HL-60 (cell line): ENCODE data around the gene MAP3K5.
"Not testable (repeated sequence)": the region's sequence is repeated elsewhere in the genome, so short reads cannot be mapped to it uniquely, and the experiment has no call there.

Experiments used
- DNase-seq, 2 experiments: peaks; one replicate each; pipeline ENCODE4 v3.0.0-alpha.2; 2010 to 2020; ENCODE audit warnings: low read depth in 1 of 2, low spot score in 1 of 2
- H3K27ac ChIP-seq: fragments of 250-450 bp; sonication (Bioruptor Pico); replicated peaks from 2 replicates; pipeline ENCODE4 v1.5.1; 2020; ENCODE audit warnings: mild to moderate bottlenecking, moderate library complexity
- H3K27me3 ChIP-seq: fragments of 250-450 bp; sonication (Bioruptor Pico); 2 replicates; pipeline ENCODE4 v1.5.1; 2021; ENCODE audit warnings: mild to moderate bottlenecking, moderate library complexity; ENCODE audit not compliant: insufficient read depth, poor library complexity, severe bottlenecking
- H3K4me3 ChIP-seq: replicated peaks from 2 replicates; pipeline ENCODE4 v1.5.1; 2011; ENCODE audit warnings: mild to moderate bottlenecking, control low read depth, low read length; ENCODE audit not compliant: insufficient read depth
- GABPA ChIP-seq: IDR thresholded peaks from 2 replicates; pipeline ENCODE4 v1.6.1; 2012; ENCODE audit warnings: low read depth
- POLR2AphosphoS5 ChIP-seq: IDR thresholded peaks from 2 replicates; pipeline ENCODE4 v1.6.1; 2012; ENCODE audit warnings: low read depth
- SPI1 ChIP-seq: IDR thresholded peaks from 2 replicates; pipeline ENCODE4 v1.6.1; 2012; ENCODE audit warnings: low read depth, mild to moderate bottlenecking, borderline replicate concordance
- TF ChIP-seq, protein P1 (sequence below): IDR thresholded peaks from one replicate; pipeline ENCODE4 v1.5.1; 2011; ENCODE audit warnings: low read length, control low read depth, inconsistent platforms; ENCODE audit not compliant: insufficient read depth
- TF ChIP-seq, protein P2 (sequence below): IDR thresholded peaks from 2 replicates; pipeline ENCODE4 v1.6.1; 2012; ENCODE audit warnings: low read depth; ENCODE audit not compliant: insufficient replicate concordance

MAP3K5 gene

DNA sequence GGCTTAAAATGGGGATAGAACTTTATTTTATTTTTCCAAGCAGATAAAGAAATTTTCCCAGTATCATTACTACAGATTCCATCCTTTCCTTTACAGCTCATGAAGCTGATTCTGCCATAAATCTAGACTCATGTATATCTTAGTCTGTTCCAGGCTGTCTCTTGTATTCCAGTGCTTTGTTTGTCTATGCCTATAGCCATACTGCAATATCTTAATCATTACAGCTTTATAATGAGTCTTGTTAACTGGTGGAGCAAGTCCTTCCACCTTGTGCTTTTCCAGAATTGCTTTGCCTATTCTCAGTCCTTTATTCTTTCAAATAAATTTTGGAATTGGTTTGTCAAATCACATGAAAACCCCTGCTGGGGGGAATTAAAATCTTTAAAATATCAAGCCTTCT, 99.2 kb downstream of the MAP3K5 start:
- DNase-seq: no peak

DNA sequence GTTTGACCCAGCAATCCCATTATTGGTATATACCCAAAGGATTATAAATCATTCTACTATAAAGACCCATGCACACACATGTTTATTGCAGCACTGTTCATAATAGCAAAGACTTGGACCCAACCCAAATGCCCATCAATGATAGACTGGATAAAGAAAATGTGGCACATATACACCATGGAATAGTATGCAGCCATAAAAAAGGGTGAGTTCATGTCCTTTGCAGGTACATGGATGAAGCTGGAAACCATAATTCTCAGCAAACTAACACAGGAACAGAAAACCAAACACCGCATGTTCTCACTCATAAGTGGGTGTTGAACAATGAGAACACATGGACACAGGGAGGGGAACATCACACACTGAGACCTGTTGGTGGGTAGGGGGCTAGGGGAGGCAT, 104.4 kb downstream of the MAP3K5 start:
- H3K27ac ChIP-seq, DNase-seq: not testable (repeated sequence)

More for the DNA sequence above, 99.2 kb downstream of the MAP3K5 start:
- Histone ChIP-seq H3K27me3 (no peaks in the 10 kb centered on the region), H3K4me3 (no peak overlapping the region), H3K27ac (no peak overlapping the region)
- TF ChIP-seq GABPA (no peak), SPI1 (no peak), POLR2AphosphoS5 (no peak)
- TF ChIP-seq, protein P1, sequence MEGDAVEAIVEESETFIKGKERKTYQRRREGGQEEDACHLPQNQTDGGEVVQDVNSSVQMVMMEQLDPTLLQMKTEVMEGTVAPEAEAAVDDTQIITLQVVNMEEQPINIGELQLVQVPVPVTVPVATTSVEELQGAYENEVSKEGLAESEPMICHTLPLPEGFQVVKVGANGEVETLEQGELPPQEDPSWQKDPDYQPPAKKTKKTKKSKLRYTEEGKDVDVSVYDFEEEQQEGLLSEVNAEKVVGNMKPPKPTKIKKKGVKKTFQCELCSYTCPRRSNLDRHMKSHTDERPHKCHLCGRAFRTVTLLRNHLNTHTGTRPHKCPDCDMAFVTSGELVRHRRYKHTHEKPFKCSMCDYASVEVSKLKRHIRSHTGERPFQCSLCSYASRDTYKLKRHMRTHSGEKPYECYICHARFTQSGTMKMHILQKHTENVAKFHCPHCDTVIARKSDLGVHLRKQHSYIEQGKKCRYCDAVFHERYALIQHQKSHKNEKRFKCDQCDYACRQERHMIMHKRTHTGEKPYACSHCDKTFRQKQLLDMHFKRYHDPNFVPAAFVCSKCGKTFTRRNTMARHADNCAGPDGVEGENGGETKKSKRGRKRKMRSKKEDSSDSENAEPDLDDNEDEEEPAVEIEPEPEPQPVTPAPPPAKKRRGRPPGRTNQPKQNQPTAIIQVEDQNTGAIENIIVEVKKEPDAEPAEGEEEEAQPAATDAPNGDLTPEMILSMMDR: no peak
- TF ChIP-seq, protein P2, sequence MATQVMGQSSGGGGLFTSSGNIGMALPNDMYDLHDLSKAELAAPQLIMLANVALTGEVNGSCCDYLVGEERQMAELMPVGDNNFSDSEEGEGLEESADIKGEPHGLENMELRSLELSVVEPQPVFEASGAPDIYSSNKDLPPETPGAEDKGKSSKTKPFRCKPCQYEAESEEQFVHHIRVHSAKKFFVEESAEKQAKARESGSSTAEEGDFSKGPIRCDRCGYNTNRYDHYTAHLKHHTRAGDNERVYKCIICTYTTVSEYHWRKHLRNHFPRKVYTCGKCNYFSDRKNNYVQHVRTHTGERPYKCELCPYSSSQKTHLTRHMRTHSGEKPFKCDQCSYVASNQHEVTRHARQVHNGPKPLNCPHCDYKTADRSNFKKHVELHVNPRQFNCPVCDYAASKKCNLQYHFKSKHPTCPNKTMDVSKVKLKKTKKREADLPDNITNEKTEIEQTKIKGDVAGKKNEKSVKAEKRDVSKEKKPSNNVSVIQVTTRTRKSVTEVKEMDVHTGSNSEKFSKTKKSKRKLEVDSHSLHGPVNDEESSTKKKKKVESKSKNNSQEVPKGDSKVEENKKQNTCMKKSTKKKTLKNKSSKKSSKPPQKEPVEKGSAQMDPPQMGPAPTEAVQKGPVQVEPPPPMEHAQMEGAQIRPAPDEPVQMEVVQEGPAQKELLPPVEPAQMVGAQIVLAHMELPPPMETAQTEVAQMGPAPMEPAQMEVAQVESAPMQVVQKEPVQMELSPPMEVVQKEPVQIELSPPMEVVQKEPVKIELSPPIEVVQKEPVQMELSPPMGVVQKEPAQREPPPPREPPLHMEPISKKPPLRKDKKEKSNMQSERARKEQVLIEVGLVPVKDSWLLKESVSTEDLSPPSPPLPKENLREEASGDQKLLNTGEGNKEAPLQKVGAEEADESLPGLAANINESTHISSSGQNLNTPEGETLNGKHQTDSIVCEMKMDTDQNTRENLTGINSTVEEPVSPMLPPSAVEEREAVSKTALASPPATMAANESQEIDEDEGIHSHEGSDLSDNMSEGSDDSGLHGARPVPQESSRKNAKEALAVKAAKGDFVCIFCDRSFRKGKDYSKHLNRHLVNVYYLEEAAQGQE: no peak

DNA sequence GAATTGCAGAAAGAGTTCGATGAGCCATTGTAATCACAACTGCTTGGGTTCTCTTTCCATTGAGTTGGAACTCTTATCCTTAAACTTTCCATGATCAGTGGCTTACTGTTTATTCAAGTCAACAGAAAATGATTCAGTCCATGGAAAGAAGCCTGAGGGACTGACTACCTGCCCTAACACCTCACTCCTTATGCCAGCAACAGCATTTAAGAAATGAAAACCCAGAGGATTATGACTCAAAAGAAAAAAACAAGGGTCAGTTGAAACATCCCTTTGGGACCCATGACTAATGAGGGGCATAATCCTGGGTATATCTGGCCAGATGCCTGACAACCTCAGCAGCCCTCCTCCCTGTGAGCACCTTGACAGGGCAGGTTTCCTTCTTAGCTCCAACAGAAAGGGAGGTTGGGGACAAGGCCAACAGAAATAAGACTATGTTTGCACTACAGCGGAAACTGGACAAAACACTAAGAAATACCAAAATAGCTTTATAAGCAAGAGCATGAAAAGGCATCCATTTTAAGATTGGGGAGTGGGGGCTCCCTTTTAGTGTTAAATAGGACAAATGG, 106.7 kb downstream of the MAP3K5 start:
- no peaks in the 10 kb centered on the region for H3K27me3 ChIP-seq
- DNase-seq: no peak
- H3K27ac ChIP-seq: no peak overlapping the region
- TF ChIP-seq POLR2AphosphoS5 (no peak), SPI1 (no peak), GABPA (no peak)
- TF ChIP-seq, protein P1: no peak
- TF ChIP-seq, protein P2: no peak
- no peak overlapping the region for H3K4me3 ChIP-seq

More for the DNA sequence above, 104.4 kb downstream of the MAP3K5 start:
- not testable (repeated sequence) for H3K27me3 ChIP-seq, H3K4me3 ChIP-seq

DNA sequence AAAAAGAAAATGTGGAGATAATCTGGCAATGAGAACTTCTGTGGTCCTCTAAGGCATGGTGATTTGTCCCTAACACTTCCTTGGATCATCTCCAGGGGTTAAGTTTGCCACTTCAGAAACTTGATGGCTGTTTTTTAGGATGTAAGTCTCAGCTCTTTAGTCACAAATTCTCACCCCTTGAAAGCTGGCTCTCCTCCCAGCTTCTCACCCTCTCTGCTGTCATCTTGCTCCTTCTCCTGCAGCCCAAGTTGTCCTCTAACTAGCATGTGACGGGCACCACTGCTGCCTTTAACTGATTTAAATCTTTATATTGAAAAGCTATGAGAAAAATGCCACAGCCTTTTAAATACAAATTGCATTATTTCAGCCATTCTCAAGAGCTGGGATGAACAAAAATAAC, 107.8 kb downstream of the MAP3K5 start:
- H3K4me3 ChIP-seq: no peak overlapping the region
- DNase-seq: no peak
- H3K27me3 ChIP-seq: no peaks in the 10 kb centered on the region
- H3K27ac ChIP-seq: no peak overlapping the region
- TF ChIP-seq POLR2AphosphoS5 (no peak), GABPA (no peak), SPI1 (no peak)
- TF ChIP-seq, protein P2: no peak
- TF ChIP-seq, protein P1: no peak
